HG02588 (cell line): ENCODE data around the gene CMSS1.
A peak's percentile ranks its signal among the peaks of the same experiment; 100 is the strongest.

ENCODE experiments used
- ATAC-seq: cut with Tn5 transposase; IDR thresholded peaks from one replicate; pipeline ENCODE4 v1.9.1; 2021; ENCODE audit warnings: mild to moderate bottlenecking, moderate library complexity; ENCODE audit not compliant: unreplicated experiment

The CMSS1 gene

GRCh38 chr3:99928771-99929744 lies 111.4 kb downstream of the CMSS1 start:
- ATAC-seq = no peak

DNA sequence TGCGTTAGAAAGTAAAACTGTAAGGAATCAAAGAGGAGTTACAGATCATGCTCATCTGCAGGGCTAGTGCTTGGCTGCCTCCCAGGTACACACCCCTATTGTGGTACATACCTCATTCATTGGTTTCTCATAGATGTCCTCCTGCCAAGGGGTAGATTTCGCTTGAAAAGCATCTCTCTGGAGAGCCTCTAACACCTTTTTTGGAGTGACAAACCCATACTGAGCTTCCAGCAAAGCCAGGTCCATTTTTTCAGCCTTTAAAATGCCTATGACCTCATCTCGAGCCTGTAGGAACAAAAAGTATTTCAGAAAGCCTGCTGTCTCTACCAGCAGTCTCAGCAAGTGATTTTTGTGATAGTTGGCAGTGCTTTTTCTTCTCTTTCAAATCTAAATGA lies 112.1 kb downstream of the CMSS1 start:
- ATAC-seq = no peak

DNA sequence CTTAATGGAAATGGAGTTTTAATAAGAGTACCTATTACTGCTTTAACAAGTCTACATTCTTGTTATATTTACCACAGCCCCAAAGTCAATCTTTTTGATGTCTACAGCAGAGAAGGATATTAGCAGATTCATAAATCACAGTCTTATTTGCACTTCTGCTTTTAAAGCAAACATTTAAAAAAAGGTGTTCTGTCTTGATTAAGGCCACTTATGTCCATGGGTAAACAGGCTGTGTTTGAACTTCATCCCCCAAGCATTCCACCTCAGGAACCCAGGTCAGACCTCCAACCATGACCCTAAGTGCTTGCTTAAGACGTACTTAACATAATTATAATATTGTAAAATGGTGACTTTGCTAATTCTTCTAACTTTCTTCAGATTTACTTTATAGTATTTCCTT lies 113.4 kb downstream of the CMSS1 start:
- no peak for ATAC-seq

DNA sequence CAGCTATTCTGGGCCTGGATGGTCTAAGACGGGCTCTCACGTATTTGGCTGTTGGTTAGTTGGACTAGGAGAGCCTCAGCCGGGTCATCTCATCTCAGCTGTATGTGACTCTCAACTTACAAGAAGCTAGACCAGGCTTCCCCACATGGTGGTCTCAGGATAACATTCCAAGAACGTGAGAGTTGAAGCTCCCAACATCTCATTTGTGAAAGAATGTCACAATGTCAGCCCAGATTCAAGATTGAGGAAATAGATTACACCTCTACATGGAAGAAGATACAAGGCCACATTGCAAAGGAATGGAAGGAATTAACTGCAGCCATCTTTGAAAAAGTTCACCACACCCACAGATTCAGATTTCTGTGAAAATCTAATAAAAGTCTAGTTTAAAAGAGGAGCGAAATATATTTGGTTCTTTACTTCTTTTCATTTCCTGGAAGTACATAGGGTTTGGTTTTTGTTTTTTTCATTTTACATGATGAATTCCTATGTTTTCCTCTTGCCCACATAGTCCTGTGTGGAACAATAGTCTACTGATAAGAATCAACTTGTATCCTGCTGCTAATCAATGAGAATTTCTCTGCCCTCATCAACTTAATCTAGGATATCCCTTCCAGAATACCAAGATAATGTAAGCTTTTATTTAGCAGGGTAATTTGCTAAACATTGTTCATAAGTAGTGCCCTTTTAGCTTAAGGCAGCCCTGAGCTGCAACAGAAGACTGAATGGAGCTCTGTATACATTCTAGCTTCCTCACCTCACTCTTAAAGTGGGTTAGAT lies 116.5 kb downstream of the CMSS1 start:
- ATAC-seq = no peak

DNA sequence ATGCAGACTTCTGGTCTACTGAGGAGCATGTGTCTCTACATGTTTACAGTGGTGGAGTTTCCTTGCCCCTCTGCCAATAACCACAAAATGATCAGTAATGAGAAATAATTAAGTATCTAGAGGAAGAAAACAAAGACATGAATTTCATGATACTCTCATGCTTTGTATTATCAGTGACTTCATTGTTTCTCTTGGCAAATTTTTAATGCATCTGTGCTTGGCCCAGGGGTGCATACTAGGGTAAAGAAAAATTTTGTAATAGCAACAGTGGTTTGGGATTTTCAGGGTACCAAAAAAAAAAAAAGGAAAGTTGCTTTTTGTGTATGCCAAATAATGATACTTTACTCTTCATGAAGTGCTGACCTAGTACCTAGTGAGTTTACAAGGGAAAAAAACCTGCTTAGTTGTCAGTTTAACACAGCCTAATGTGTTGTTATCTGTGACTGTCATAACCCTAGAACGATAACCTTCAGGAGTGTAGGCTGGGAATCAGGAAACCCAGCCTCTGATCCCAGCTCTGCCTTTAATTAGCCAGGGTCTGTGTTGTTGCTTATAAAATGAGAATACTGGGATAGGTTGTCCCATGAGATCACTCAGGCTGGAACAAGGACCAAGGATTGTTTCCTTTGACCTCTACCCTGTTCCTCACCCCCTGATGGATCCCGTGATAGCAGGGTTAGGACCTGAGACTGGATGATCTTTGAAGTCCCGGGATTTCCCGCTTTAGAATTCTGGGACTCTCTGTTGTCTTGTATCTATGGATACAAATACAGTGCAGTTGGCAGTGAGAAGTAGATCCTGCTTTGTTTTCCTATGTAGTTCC lies 117.5 kb downstream of the CMSS1 start:
- ATAC-seq = no peak

GRCh38 chr3:99938270-99938911 lies 120.7 kb downstream of the CMSS1 start:
- peak; percentile 35 for ATAC-seq

DNA sequence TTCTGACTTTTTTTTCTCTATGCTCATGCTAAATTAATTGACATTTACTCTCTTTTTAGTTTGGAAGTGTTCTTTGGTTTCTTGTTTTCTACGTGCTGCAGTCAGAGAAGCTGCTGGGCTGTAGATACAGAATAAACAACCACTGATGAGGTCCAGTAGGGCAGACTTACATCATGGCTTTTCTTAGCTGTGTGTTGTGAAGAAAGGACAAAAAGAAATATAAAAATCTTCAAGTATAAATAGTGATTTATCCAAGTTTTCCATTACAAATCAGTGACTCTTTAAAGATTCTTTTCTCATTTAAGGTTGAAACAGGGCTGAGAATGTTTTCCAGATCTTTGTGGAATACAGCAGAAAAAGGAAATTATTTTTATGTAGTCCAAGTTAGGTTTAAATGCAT lies 122.2 kb downstream of the CMSS1 start:
- no peak for ATAC-seq

DNA sequence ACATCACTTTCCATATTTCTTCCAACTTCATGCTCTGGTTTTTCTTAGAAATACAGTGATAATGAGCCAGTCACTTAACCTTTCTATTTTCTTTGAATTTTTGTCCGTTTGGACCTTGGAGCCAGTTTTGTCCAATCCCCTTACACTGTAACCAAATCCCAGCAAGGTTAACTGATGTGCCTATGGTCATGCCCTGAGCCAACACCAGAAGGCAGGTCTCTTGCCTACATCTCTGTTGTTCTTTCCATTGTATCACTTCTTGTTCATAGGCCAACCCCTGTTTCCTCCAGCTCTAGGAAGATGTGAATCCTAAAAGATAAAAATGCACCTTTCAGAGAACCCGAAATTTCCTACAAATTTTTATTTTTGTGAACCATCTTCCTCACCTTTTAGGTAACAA lies 122.7 kb downstream of the CMSS1 start:
- no peak for ATAC-seq

DNA sequence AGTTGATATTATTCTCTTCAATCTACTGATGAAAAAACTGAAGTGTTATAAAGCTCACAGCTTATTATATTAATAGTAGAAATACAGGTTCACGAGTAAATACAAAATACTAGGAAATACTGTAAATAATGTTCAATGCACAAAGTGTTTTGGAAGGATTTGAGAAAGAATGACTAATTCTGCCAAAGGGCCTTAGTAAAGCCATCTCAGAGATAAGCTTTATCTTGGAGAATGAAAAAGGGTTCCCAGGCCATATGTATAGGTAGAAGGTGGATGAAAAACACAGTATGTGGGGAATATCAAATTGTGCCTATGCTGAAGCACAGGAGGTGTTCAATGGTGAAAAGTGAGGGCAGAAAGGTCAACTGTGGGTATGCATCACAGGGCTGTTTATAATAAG lies 123.5 kb downstream of the CMSS1 start:
- no peak for ATAC-seq

DNA sequence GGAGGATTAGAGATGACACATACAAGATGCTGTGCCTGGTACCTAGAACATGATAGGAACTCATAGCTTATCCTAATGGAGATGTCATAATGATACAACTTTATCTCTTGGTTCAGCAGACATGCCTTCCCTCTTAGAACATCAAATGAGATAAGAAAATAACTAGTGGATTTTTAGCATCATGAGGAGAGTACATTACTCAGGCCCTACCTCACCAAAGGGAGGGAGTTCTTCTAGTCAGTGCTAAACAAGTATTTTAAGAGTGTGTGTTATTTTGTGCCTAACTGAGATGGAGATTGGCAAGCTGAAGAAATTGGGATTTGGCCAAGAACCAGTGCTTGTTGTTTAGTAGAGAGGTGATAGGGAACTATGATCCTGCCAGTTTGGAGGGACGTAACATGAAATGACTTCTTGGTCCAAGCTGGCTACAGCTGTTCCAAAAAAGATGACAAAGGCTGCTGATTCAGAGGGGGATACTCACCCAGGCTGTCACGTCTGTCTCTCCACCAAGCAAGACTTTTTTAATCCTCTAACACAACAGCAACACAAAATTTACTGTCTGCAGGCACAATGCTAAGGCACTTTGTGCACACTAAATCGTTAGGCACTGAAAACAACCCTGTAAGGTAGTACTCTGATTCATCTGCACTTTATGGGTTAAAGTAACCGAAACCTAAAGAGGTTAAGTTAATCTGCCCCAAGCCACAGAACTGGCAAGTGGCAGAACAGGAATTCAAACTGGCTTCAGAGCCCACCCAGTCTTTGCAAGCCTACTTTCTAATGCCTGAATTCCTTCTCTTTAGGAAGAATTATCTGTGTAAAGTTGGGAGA lies 126.5 kb downstream of the CMSS1 start:
- ATAC-seq = no peak

DNA sequence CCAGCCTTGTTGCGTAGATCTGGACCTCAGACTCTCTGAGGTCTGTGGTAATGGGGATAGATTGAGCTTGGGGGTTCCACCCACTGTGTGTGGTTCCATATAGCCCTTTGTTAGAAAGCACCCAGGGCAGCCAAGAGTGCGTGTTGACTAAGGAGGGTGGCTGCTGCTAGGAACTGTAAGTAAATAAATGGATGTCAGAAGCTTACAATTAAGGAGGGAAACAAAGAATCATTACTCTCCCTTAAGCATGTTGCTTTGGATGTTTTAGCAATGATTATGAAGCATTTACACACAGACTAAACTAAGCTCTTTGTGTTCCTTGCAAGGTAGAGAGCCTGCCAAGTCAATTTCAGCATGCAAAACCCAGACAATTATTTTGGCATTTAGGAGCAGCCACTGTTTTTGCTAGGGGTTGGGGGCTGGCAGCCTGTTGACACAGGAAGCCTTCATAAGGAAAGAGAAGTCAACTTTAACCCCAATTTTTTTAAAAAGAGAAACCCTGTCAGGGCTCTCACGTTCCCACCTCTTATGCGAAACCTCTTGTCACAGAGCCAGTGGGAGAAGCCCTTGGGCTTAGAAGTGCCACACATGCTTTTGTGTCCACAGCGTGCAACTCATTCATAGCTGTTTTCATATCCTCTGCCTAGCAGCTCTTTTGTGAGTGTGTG lies 127.8 kb downstream of the CMSS1 start:
- ATAC-seq = no peak

- ATAC-seq = no peak
Observed at GRCh38 chr3:99947356-99947755, 129.7 kb downstream of the CMSS1 start.

DNA sequence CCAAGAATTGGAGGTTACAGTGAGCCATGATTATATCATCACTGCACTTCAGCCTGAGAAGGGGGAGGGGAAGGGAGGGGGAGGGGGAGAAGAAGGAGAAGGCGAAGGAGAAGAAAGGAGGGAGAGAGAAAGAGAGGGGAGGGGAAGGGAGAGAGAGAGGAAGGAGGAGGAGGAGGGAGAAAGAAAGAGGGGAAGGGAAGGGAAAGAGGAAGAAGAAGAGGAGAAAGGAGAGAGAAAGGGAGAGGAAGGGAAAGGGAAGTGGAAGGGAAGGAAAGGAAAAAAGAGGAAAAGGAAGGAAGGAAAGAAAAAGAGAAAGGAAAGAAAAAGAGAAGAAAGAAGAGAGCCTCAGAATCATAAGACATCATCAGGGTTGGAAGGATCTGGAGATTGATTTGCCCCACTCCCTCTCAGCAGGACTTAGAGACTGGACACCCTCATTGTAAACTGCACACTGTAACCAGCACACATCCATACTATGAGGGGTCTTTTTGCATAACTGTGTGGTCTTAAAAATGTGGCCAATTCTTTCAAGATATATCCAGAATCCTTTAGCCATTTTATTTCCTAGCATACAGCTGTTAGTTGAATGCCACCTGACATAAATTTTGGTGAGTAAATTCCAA lies 130.9 kb downstream of the CMSS1 start:
- no peak for ATAC-seq

- ATAC-seq = no peak
Observed at GRCh38 chr3:99949956-99950670, 132.5 kb downstream of the CMSS1 start.

DNA sequence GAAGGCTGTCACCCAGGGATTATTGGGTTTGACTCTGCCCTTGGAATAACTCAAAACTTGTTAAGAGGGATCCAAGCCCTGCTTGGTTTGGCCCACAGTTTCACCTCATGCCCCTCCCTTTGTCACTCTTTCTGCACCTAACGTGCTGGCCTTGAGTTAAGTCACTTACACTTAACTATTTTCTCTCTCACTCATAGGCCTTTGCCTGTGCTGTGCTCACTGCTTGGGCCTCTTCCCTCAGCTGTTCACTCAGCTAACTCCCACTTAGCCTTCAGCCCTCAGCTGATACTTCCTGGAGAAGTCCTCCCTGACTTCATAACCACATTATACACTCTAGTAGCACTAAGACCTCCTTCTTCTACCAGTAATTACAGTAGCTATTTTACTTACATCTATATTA lies 133.3 kb downstream of the CMSS1 start:
- ATAC-seq = no peak

DNA sequence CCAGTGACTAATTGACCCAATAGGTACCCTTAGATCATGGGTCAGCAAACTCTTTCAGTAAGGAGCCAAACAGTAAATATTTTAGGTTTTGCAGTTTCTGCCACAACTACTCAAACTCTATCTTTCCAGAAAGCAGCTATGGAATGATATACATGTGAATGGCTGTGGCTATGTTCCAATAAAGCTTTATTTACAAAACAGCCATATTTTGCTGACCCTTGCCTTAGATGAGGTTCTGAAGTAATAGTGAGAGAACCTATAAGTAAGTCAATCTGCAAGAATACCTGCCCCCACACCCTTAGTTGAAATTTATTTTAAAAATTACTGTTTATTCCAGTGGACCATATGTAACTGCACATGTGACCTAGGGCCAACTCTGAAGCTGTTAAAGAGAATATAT lies 134.0 kb downstream of the CMSS1 start:
- no peak for ATAC-seq

DNA sequence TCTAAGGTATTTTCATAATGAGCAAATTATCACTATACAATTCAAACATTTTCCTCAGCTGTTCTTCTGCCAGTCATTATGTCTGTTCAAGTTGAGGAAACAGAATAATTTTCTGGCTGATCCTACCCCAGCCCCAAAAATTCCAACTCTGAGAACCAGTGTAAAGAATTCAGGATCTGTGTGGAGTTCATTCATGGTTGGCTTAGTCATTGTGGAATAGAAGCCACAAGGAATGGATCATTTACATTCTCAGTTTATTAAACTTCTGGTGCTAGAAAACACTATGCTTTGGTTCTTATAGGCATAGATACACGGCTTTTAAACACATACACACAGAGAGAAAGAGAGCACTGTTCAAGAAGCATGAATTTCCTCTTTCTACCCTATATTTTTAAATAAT lies 134.6 kb downstream of the CMSS1 start:
- ATAC-seq = no peak

- no peak for ATAC-seq
Observed at GRCh38 chr3:99953596-99953995, 135.9 kb downstream of the CMSS1 start.
